OCI-LY3 (cell line): ENCODE measurements around the gene SHC3.

Experiments used
- H2AFZ ChIP-seq: fragments of 200-600, 300-600 bp; shearing (Covaris generic); 2 replicates; pipeline ENCODE4 v1.6.0; 2014; ENCODE audit warnings: antibody characterized with exemption, low read depth, low read length
- H3K27ac ChIP-seq: fragments of 200-600, 300-600 bp; sonication (generic); 2 replicates; pipeline ENCODE4 v1.5.1; 2014; ENCODE audit warnings: mild to moderate bottlenecking, low read length, moderate library complexity, mixed read lengths
- H3K27me3 ChIP-seq: fragments of 200-600, 300-600 bp; sonication (generic); 2 replicates; pipeline ENCODE4 v1.6.1; 2014; ENCODE audit warnings: low read depth, low read length, mixed read lengths
- H3K36me3 ChIP-seq: fragments of 200-600, 300-600 bp; sonication (generic); replicated peaks from 2 replicates; pipeline ENCODE3; 2014; ENCODE audit warnings: low read depth, low read length, mixed read lengths
- H3K4me1 ChIP-seq: fragments of 300-600, 200-600 bp; sonication (generic); 2 replicates; pipeline ENCODE4 v1.6.1; 2014; ENCODE audit warnings: low read length, mixed read lengths
- H3K4me2 ChIP-seq: fragments of 200-600, 300-600 bp; sonication (generic); 2 replicates; pipeline ENCODE4 v1.6.1; 2014; ENCODE audit warnings: low read length, mixed read lengths
- H3K4me3 ChIP-seq: fragments of 300-600, 200-600 bp; sonication (generic); 2 replicates; pipeline ENCODE4 v1.5.1; 2014; ENCODE audit warnings: antibody characterized with exemption, mild to moderate bottlenecking, low read length, moderate library complexity
- H3K79me2 ChIP-seq: fragments of 300-600, 200-600 bp; shearing (Covaris generic); 2 replicates; pipeline ENCODE4 v1.6.1; 2014; ENCODE audit warnings: mild to moderate bottlenecking, low read length, mixed read lengths
- H3K9ac ChIP-seq: fragments of 300-600, 200-600 bp; shearing (Covaris generic); 2 replicates; pipeline ENCODE4 v1.6.0; 2014; ENCODE audit warnings: mild to moderate bottlenecking, low read length, moderate library complexity
- H3K9me3 ChIP-seq: fragments of 200-600, 300-600 bp; shearing (Covaris generic); 2 replicates; pipeline ENCODE4 v1.6.1; 2014; ENCODE audit warnings: low read length, mixed read lengths; ENCODE audit not compliant: insufficient read depth
- H4K20me1 ChIP-seq: fragments of 200-600, 300-600 bp; sonication (generic); 2 replicates; pipeline ENCODE4 v1.6.1; 2016; ENCODE audit warnings: low read length, mixed read lengths; ENCODE audit not compliant: insufficient read depth
- EZH2phosphoT487 ChIP-seq: fragments of 200-600 bp; shearing (Covaris generic); IDR thresholded peaks from 2 replicates; pipeline ENCODE4 v1.6.1; 2018; ENCODE audit warnings: antibody characterized with exemption, mixed run types, low read depth
- TF ChIP-seq, protein P1 (sequence below): fragments of 200-600, 300-600 bp; sonication (generic); IDR thresholded peaks from 2 replicates; pipeline ENCODE4 v1.5.1; 2014; ENCODE audit warnings: antibody characterized with exemption, low read length, low read depth

The SHC3 gene

DNA sequence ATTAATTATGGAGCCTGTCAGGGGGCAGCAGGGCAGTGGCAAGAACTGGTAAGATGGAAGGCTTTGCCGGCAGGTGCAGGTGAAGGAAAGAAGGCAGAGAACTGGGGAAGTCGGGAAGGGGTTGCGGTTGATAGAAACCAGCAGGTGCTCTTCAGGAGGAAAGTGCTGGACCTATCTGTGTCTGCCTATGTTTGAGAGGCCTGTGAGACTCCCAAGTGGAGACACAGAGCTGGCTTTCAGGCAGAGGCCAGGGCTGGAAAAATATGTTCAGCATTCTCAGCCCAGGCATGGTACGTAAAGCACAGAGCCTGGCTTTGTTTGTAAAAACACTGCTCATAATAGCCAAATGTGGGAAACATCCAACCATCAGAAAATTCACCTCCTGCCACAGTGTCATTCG lies 117.8 kb downstream of the SHC3 start:
- Histone ChIP-seq H3K9ac (no peak overlapping the region), H3K27ac (no peak overlapping the region), H3K9me3 (no peaks in the 10 kb centered on the region), H3K36me3 (no peaks in the 10 kb centered on the region), H3K27me3 (no peaks in the 10 kb centered on the region), H2AFZ (no peak overlapping the region), H3K4me1 (no peaks in the 10 kb centered on the region), H3K4me3 (no peak overlapping the region), H3K79me2 (no peaks in the 10 kb centered on the region), H3K4me2 (no peak overlapping the region), H4K20me1 (no peaks in the 10 kb centered on the region)
- TF ChIP-seq, protein P1, sequence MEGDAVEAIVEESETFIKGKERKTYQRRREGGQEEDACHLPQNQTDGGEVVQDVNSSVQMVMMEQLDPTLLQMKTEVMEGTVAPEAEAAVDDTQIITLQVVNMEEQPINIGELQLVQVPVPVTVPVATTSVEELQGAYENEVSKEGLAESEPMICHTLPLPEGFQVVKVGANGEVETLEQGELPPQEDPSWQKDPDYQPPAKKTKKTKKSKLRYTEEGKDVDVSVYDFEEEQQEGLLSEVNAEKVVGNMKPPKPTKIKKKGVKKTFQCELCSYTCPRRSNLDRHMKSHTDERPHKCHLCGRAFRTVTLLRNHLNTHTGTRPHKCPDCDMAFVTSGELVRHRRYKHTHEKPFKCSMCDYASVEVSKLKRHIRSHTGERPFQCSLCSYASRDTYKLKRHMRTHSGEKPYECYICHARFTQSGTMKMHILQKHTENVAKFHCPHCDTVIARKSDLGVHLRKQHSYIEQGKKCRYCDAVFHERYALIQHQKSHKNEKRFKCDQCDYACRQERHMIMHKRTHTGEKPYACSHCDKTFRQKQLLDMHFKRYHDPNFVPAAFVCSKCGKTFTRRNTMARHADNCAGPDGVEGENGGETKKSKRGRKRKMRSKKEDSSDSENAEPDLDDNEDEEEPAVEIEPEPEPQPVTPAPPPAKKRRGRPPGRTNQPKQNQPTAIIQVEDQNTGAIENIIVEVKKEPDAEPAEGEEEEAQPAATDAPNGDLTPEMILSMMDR: no peak
- no peak for TF ChIP-seq EZH2phosphoT487

DNA sequence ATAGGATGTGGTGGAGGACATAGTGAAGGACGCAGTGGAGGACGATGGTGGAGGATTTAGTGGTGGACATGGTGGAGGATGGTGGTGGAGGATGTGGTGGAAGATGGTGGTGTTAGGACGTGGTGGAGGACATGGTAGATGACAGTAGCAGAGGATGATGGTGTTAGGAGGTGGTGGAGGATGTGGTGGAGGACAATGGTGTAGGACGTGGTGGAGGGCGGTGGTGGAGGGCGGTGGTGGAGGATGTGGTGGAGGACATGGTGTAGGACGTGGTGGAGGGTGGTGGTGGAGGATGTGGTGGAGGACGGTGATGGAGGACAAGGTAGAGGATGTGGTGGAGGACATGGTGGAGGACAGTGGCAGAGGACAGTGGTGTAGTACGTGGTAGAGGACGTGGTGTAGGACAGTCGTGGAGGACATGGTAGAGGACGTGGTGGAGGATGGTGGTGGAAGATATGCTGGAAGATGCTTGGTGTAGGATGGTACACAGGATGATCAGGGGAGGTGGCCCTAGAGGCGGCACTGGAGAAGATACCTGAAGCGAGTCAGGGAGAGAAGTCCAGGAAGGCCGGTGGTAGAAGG lies 118.6 kb downstream of the SHC3 start:
- Histone ChIP-seq H3K4me1 (no peaks in the 10 kb centered on the region), H3K36me3 (no peaks in the 10 kb centered on the region), H3K27ac (no peak overlapping the region), H3K9ac (no peak overlapping the region), H3K4me3 (no peak overlapping the region), H3K27me3 (no peaks in the 10 kb centered on the region), H3K9me3 (no peaks in the 10 kb centered on the region), H2AFZ (no peak overlapping the region), H3K79me2 (no peaks in the 10 kb centered on the region), H3K4me2 (no peak overlapping the region), H4K20me1 (no peaks in the 10 kb centered on the region)
- TF ChIP-seq EZH2phosphoT487: no peak
- TF ChIP-seq, protein P1: no peak

DNA sequence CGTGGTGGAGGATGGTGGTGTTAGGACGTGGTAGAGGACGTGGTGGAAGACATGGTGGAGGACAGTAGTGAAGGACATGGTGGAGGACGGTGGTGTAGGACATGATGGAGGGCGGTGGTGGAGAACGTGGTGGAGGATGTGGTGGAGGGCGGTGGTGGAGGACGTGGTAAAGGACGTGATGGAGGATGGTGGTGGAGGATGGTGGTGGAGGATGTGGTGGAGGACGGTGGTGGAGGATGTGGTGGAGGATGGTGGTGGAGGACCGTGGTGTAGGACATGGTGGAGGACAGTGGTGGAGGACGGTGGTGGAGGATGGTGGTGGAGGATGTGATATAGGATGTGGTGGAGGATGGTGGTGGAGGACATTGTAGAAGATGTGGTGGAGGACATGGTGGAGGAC lies 119.7 kb downstream of the SHC3 start:
- H2AFZ ChIP-seq: no peak overlapping the region
- no peaks in the 10 kb centered on the region for H3K36me3 ChIP-seq
- no peak overlapping the region for H3K27ac ChIP-seq
- H3K27me3 ChIP-seq: no peaks in the 10 kb centered on the region
- no peak overlapping the region for H3K4me3 ChIP-seq
- H3K4me1 ChIP-seq: no peaks in the 10 kb centered on the region
- H3K9me3 ChIP-seq: no peaks in the 10 kb centered on the region
- H3K9ac ChIP-seq: no peak overlapping the region
- no peaks in the 10 kb centered on the region for H3K79me2 ChIP-seq
- no peaks in the 10 kb centered on the region for H4K20me1 ChIP-seq
- no peak overlapping the region for H3K4me2 ChIP-seq
- TF ChIP-seq, protein P1: no peak

DNA sequence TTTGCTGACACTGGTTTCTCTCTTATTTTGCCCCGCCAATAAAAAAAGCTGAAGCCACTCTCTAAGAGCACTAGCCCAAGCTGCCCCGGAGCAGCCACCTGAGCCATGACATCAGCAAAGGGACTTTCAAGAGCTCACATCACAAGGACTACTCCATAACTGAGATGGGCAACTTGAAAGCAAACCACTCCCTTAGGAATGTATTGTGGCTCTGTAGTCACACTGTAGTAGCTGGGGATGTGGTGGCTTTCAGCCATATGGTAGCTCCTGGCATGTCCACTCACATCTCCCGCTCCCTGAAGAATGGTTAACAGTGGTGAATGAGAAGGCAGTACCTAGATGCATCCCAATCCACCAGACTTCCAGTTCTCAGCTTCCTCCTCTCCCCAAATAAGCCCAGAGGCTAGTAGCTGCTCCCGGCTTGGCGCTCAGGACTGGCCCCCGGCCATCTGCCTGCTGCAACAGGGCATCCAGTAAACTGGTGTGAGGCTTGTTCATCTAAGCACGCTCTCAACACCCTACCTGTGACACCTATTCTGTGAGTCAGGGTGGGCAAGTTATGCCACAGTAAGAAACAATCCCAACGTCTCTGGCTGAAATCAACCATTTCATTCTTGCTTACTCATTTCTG lies 123.6 kb downstream of the SHC3 start:
- H4K20me1 ChIP-seq: no peaks in the 10 kb centered on the region

More for the DNA sequence above, 123.6 kb downstream of the SHC3 start:
- H3K9ac ChIP-seq: no peak overlapping the region
- H3K27me3 ChIP-seq: no peaks in the 10 kb centered on the region
- H3K79me2 ChIP-seq: no peaks in the 10 kb centered on the region
- H3K4me2 ChIP-seq: no peak overlapping the region
- no peak overlapping the region for H3K4me3 ChIP-seq
- H3K4me1 ChIP-seq: no peaks in the 10 kb centered on the region
- no peaks in the 10 kb centered on the region for H3K9me3 ChIP-seq
- H2AFZ ChIP-seq: no peak overlapping the region
- H3K36me3 ChIP-seq: no peaks in the 10 kb centered on the region
- no peak overlapping the region for H3K27ac ChIP-seq
- TF ChIP-seq, protein P1: no peak
- TF ChIP-seq EZH2phosphoT487: no peak
